ENCODE measurements around the gene GMPPA. TPM values are rescaled to one million over a fixed set of nuclear protein-coding genes. Genes with fewer than 3 reads are reported as not detected.

Gene GMPPA
- total RNA-seq, 4 donors from 2014 or later, result 26.5 to 50.6 (median 42.6) TPM

DNA sequence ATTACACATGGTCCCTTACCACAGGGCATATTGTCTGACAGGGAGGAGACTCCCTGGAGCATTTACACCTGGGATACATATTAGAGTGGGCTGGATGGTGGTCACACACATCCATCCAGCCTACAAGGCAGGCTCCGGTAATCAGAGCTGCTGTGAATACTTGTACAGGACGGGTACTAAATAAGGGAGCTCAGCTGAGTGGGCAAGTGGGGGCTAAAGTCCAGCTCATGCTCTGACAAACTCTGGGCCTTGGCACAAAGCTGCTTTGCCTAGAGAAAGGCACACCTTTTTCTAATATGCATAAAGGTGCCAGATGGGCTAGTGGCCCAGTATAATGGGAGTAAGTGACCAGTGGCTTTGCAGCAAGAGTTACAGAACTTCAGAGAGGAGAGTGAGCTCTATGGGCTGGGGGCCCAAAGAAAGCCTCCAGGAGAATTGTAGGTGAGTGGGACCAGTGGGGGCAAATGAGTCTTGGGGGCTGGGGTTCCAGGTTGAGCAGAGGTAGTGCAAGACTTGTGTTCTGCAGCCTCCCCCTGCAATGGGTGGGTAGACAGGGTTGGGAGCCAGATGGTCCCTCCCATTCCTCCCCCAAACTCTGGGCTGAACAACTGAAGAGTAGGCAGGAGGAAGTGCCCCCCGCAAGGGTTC is 46.7 kb downstream of the GMPPA start:
- 78 to 79% methylated on average over 3 of the region's 3 CpGs for WGBS, 2 donors
- intact Hi-C loops (cut with DNase I), result no loop called here
- TF ChIP-seq, protein P1, sequence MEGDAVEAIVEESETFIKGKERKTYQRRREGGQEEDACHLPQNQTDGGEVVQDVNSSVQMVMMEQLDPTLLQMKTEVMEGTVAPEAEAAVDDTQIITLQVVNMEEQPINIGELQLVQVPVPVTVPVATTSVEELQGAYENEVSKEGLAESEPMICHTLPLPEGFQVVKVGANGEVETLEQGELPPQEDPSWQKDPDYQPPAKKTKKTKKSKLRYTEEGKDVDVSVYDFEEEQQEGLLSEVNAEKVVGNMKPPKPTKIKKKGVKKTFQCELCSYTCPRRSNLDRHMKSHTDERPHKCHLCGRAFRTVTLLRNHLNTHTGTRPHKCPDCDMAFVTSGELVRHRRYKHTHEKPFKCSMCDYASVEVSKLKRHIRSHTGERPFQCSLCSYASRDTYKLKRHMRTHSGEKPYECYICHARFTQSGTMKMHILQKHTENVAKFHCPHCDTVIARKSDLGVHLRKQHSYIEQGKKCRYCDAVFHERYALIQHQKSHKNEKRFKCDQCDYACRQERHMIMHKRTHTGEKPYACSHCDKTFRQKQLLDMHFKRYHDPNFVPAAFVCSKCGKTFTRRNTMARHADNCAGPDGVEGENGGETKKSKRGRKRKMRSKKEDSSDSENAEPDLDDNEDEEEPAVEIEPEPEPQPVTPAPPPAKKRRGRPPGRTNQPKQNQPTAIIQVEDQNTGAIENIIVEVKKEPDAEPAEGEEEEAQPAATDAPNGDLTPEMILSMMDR (IDR thresholded peaks at IDR 0.05), result no peak
- no peak for TF ChIP-seq POLR2A (IDR thresholded peaks at IDR 0.05)
- peaks cover 21 to 24% of the 10 kb centered on the region in 2 donors for H3K4me1 ChIP-seq
- H3K9me3 ChIP-seq, result no peaks in the 10 kb centered on the region
- no peaks in the 10 kb centered on the region for H3K27me3 ChIP-seq
- H3K36me3 ChIP-seq, result peaks cover 0 to 7% of the 10 kb centered on the region in 2 donors
- H3K27ac ChIP-seq, result no peak overlapping the region
- DNase-seq, result no peak
- H3K4me3 ChIP-seq (replicated peaks in 1 of 3), result no peak overlapping the region

DNA sequence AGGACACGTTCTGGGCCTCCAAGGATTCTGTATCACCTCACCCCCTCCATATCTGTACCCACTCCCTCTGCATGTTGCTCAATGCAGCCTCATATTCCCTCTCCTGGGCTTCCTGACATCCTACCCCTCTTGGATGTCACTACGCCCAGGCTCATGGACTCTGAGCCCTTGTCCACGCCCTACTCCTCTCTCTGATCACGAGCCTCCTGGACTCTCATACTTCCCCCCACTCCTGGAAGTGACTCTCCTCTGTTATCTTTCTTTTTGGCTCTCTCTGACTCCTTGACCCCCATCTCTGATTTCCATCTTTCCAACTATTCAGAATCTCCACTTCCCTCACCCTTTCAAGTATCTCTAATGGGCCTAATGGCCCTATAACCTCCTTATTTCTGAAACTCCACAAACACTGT is 47.3 kb downstream of the GMPPA start:
- H3K4me3 ChIP-seq (replicated peaks in 1 of 3), result no peak overlapping the region
- intact Hi-C loops (cut with DNase I), result no loop called here
- peaks cover 21 to 24% of the 10 kb centered on the region in 2 donors for H3K4me1 ChIP-seq
- peaks cover 0 to 5% of the 10 kb centered on the region in 2 donors for H3K36me3 ChIP-seq
- no peaks in the 10 kb centered on the region for H3K9me3 ChIP-seq
- no peak for DNase-seq
- H3K27ac ChIP-seq, result no peak overlapping the region
- 77 to 79% methylated on average over 4 of the region's 4 CpGs for WGBS, 2 donors
- no peaks in the 10 kb centered on the region for H3K27me3 ChIP-seq
- TF ChIP-seq, protein P1 (IDR thresholded peaks at IDR 0.05), result no peak
- TF ChIP-seq POLR2A (IDR thresholded peaks at IDR 0.05), result no peak

DNA sequence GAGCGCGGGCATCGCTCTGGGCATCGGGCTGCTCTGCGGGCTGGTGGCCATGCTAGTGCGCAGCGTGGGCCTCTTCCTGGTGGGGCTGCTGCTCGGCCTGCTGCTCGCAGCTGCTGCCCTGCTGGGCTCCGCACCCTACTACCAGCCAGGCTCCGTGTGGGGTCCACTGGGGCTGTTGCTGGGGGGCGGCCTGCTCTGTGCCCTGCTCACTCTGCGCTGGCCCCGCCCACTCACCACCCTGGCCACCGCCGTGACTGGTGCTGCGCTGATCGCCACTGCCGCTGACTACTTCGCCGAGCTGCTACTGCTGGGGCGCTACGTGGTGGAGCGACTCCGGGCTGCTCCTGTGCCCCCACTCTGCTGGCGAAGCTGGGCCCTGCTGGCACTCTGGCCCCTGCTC is 48.9 kb downstream of the GMPPA start:
- H3K36me3 ChIP-seq, result no peaks in the 10 kb centered on the region
- peaks cover 21 to 25% of the 10 kb centered on the region in 2 donors for H3K4me1 ChIP-seq
- TF ChIP-seq POLR2A (IDR thresholded peaks at IDR 0.05), result no peak
- TF ChIP-seq, protein P1 (IDR thresholded peaks at IDR 0.05), result no peak
- H3K4me3 ChIP-seq (replicated peaks in 1 of 3), result no peak overlapping the region
- 96 to 98% methylated on average over 12 to 25 of the region's 26 CpGs for WGBS, 2 donors
- H3K27me3 ChIP-seq, result no peaks in the 10 kb centered on the region
- no peaks in the 10 kb centered on the region for H3K9me3 ChIP-seq
- no peak overlapping the region for H3K27ac ChIP-seq
- no peak for DNase-seq
- intact Hi-C loops (cut with DNase I), result loop anchor here (2.0 kb wide), 1 partner anchor 51 kb away; no protein-coding TSS in a partner anchor

DNA sequence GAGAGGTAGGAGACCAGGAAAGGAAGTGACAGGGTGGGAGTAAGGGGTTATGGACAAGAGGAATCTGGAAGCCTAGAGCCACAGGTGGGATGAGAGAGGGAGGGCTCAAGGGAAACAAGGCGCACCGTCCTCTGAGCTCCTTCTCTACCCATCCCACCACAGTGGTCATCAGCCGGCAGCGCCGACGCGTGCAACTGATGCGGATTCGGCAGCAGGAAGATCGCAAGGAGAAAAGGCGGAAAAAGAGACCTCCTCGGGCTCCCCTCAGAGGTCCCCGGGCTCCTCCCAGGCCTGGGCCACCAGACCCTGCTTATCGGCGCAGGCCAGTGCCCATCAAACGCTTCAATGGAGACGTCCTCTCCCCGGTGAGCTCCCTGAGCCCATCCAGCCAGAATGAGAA is 50.3 kb downstream of the GMPPA start:
- intact Hi-C loops (cut with DNase I), result loop anchor here (2.0 kb wide), 1 partner anchor 50 kb away; no protein-coding TSS in a partner anchor
- no peak for DNase-seq
- WGBS, 2 donors, result 93 to 95% methylated on average over 18 of the region's 18 CpGs
- H3K36me3 ChIP-seq, result no peaks in the 10 kb centered on the region
- peaks cover 23 to 29% of the 10 kb centered on the region in 2 donors for H3K4me1 ChIP-seq
- H3K4me3 ChIP-seq (replicated peaks in 1 of 3), result no peak overlapping the region
- no peak for TF ChIP-seq POLR2A (IDR thresholded peaks at IDR 0.05)
- TF ChIP-seq, protein P1 (IDR thresholded peaks at IDR 0.05), result no peak
- no peaks in the 10 kb centered on the region for H3K27me3 ChIP-seq
- no peak overlapping the region for H3K27ac ChIP-seq
- H3K9me3 ChIP-seq, result no peaks in the 10 kb centered on the region

DNA sequence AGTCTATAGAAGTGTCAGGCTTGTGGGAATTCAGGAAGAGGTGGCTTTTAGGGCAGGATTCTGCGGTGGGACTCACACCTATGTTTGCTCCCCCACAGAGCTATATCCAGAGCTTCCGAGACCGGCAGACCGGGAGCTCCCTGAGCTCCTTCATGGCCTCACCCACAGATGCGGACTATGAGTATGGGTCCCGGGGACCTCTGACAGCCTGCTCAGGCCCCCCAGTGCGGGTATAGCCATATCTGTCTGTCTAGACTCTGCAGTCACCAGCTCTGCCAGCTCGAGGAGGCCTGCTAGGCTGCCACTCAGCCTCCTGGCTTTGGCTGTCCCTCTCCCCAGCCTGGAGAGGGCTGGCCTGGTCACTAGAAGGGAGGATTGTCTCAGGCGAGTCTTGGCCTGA is 50.9 kb downstream of the GMPPA start:
- intact Hi-C loops (cut with DNase I), result loop anchor here (2.0 kb wide), 1 partner anchor 49 kb away; no protein-coding TSS in a partner anchor
- H3K9me3 ChIP-seq, result no peaks in the 10 kb centered on the region
- WGBS, 2 donors, result 93 to 94% methylated on average over 5 to 8 of the region's 9 CpGs
- H3K36me3 ChIP-seq, result no peaks in the 10 kb centered on the region
- no peak overlapping the region for H3K4me3 ChIP-seq (replicated peaks in 1 of 3)
- H3K27me3 ChIP-seq, result no peaks in the 10 kb centered on the region
- TF ChIP-seq, protein P1 (IDR thresholded peaks at IDR 0.05), result no peak
- no peak for TF ChIP-seq POLR2A (IDR thresholded peaks at IDR 0.05)
- H3K4me1 ChIP-seq, result peaks cover 16 to 23% of the 10 kb centered on the region in 2 donors
- DNase-seq, result no peak
- H3K27ac ChIP-seq, result no peak overlapping the region

Measured in thyroid gland (tissue), 4 donors.